ENCODE measurements around the gene NOL12. TPM values are rescaled to one million over a fixed set of nuclear protein-coding genes. Genes with fewer than 3 reads are reported as not detected.

The NOL12 gene
- total RNA-seq, 1 experiment from 2014 or later: 31.4 TPM

- H3K27ac ChIP-seq (ENCODE audit: low read depth, low read length): no peak overlapping the region
- BruUV-seq (replicated peaks): no TSS peak
- RAD21 ChIA-PET (ENCODE audit: low non-redundant PET in 1 of 2, low total read pairs in 2 of 2, uncharacterized antibody in 2 of 2, unreplicated experiment in 2 of 2): interaction anchor here (0.5 to 2.2 kb wide), 7 partner anchors 15 to 149 kb away, joined by 3 to 15 read pairs (median 4); partner anchors contain the start of genes NOL12 (in 1 of the 2) and PDXP (in 1 of the 2)
- no peak for DNase-seq (ENCODE audit: low read depth, low spot score)
- H3K4me2 ChIP-seq (ENCODE audit: low read length): no peak overlapping the region
- ATAC-seq: peak; percentile 73
- peaks cover 14% of the 10 kb centered on the region for H3K79me2 ChIP-seq (ENCODE audit: insufficient read depth, low read length)
- intact Hi-C loops (cut with micrococcal nuclease): loop anchor here (2.0 kb wide), 1 partner anchor 37 kb away; no protein-coding TSS in a partner anchor
- no peaks in the 10 kb centered on the region for H4K20me1 ChIP-seq (ENCODE audit: insufficient read depth)
- no peak overlapping the region for H3K4me3 ChIP-seq (replicated peaks in 1 of 2; ENCODE audit: low read depth in 1 of 2, low read length in 2 of 2)
- H2AFZ ChIP-seq (ENCODE audit: low read depth, low read length, poor library complexity, severe bottlenecking): no peak overlapping the region
- no peaks in the 10 kb centered on the region for H3K9me3 ChIP-seq (ENCODE audit: control insufficient read depth in 1 of 2, insufficient read depth in 1 of 2, low read depth in 1 of 2, low read length in 2 of 2)
- H3K36me3 ChIP-seq (ENCODE audit: control insufficient read depth in 1 of 2, insufficient read depth in 2 of 2, low read length in 2 of 2): peaks cover 8 to 21% of the 10 kb centered on the region in 2 experiments; a peak in 3 of 4 replicates
- no peak overlapping the region for H3K9ac ChIP-seq (ENCODE audit: low read length)
- POLR2A ChIA-PET: interaction anchor here (0.7 to 3.6 kb wide), 10 partner anchors 10 to 171 kb away, joined by 3 to 21 read pairs (median 4); partner anchors contain the start of genes GGA1, LGALS1 and PDXP
- no peaks in the 10 kb centered on the region for H3K27me3 ChIP-seq (ENCODE audit: insufficient read depth, low read length)
- CTCF ChIA-PET: interaction anchor here (0.6 to 2.7 kb wide), 33 partner anchors 10 to 220 kb away, joined by 3 to 38 read pairs (median 4); partner anchors contain the start of genes GCAT, GGA1, LGALS1 and NOL12
- H3K4me1 ChIP-seq (ENCODE audit: control insufficient read depth in 1 of 2, insufficient read depth in 2 of 2, low read length in 2 of 2): peaks cover 34 to 60% of the 10 kb centered on the region in 2 experiments
- no peak for TF ChIP-seq SRF (IDR thresholded peaks at IDR 0.05; ENCODE audit: low read depth)
- no peak for TF ChIP-seq POLR2AphosphoS5 (IDR thresholded peaks at IDR 0.05; ENCODE audit: low read depth, low read length)
- no peak for TF ChIP-seq SIN3A (IDR thresholded peaks at IDR 0.05; ENCODE audit: low read depth)
- TF ChIP-seq CBX3 (IDR thresholded peaks at IDR 0.05; ENCODE audit: low read depth): no peak
- TF ChIP-seq JUND (IDR thresholded peaks at IDR 0.05): no peak
- TF ChIP-seq, protein P1, sequence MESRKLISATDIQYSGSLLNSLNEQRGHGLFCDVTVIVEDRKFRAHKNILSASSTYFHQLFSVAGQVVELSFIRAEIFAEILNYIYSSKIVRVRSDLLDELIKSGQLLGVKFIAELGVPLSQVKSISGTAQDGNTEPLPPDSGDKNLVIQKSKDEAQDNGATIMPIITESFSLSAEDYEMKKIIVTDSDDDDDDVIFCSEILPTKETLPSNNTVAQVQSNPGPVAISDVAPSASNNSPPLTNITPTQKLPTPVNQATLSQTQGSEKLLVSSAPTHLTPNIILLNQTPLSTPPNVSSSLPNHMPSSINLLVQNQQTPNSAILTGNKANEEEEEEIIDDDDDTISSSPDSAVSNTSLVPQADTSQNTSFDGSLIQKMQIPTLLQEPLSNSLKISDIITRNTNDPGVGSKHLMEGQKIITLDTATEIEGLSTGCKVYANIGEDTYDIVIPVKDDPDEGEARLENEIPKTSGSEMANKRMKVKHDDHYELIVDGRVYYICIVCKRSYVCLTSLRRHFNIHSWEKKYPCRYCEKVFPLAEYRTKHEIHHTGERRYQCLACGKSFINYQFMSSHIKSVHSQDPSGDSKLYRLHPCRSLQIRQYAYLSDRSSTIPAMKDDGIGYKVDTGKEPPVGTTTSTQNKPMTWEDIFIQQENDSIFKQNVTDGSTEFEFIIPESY (IDR thresholded peaks at IDR 0.05; ENCODE audit: extremely low read depth, insufficient replicate concordance, low read length): no peak
- TF ChIP-seq YY1 (IDR thresholded peaks at IDR 0.05; ENCODE audit: extremely low read depth, insufficient replicate concordance, low read depth, low read length): peak; percentile 24
- no peak for TF ChIP-seq POLR2A (IDR thresholded peaks at IDR 0.05; ENCODE audit: borderline replicate concordance, extremely low read depth, insufficient read depth, insufficient read length)
- TF ChIP-seq, protein P2, sequence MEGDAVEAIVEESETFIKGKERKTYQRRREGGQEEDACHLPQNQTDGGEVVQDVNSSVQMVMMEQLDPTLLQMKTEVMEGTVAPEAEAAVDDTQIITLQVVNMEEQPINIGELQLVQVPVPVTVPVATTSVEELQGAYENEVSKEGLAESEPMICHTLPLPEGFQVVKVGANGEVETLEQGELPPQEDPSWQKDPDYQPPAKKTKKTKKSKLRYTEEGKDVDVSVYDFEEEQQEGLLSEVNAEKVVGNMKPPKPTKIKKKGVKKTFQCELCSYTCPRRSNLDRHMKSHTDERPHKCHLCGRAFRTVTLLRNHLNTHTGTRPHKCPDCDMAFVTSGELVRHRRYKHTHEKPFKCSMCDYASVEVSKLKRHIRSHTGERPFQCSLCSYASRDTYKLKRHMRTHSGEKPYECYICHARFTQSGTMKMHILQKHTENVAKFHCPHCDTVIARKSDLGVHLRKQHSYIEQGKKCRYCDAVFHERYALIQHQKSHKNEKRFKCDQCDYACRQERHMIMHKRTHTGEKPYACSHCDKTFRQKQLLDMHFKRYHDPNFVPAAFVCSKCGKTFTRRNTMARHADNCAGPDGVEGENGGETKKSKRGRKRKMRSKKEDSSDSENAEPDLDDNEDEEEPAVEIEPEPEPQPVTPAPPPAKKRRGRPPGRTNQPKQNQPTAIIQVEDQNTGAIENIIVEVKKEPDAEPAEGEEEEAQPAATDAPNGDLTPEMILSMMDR (IDR thresholded peaks at IDR 0.05 in 2 of 3, conservative IDR thresholded peaks at IDR 0.05 in 1 of 3; ENCODE audit: borderline replicate concordance in 1 of 3, insufficient read depth in 1 of 3, low read depth in 2 of 3, low read length in 2 of 3): peak; percentile 85 to 94 (median 93)
- TF ChIP-seq EZH2 (IDR thresholded peaks at IDR 0.05): no peak
- TF ChIP-seq RAD21 (IDR thresholded peaks at IDR 0.05; ENCODE audit: low read depth): peak; percentile 81
- no peaks in the 10 kb centered on the region for H3K9me2 ChIP-seq (ENCODE audit: insufficient read depth)
Observed at GRCh38 chr22:37643225-37643847, 42.8 kb upstream of the NOL12 start.

Measured in HCT116 (cell line).